ENCODE results near the gene HLA-DPB1. TPM values are rescaled to one million over a fixed set of nuclear protein-coding genes. Genes with fewer than 3 reads are reported as not detected.
"Not testable (repeated sequence)": the region's sequence is repeated elsewhere in the genome, so short reads cannot be mapped to it uniquely, and the experiment has no call there.

HLA-DPB1 gene
- total RNA-seq, 1 donor from 2014 or later, result 34.1 TPM

DNA sequence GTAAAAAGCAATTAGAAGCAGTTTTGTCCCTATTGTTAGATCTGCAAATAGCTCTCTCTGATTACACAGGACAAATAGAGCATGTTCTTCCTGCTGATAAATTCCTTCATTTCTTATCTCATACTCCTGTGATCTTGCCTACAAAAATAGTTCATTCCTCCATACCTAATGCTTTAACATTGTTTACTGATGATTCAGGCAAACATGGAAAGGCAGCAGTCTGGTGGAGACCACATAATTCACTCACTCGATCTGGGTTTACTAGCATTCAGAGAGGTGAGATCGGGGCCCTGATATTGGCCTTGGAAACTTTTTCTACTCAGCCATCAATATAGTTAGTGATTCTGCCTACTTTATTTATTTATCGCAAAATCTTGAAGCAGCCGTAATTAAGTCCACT is 22.6 kb upstream of the HLA-DPB1 start:
- Histone ChIP-seq H3K36me3 (no peaks in the 10 kb centered on the region), H3K4me3 (no peak overlapping the region), H3K27me3 (ENCODE audit: low read depth) (peaks cover 6% of the 10 kb centered on the region), H3K4me1 (peaks cover 4% of the 10 kb centered on the region), H3K9me3 (replicated peaks) (no peaks in the 10 kb centered on the region), H3K27ac (replicated peaks) (no peak overlapping the region)
- TF ChIP-seq CTCF (IDR thresholded peaks at IDR 0.05; ENCODE audit: borderline replicate concordance), result no peak
- no peak for DNase-seq
- intact Hi-C loops (cut with micrococcal nuclease), result no loop called here

DNA sequence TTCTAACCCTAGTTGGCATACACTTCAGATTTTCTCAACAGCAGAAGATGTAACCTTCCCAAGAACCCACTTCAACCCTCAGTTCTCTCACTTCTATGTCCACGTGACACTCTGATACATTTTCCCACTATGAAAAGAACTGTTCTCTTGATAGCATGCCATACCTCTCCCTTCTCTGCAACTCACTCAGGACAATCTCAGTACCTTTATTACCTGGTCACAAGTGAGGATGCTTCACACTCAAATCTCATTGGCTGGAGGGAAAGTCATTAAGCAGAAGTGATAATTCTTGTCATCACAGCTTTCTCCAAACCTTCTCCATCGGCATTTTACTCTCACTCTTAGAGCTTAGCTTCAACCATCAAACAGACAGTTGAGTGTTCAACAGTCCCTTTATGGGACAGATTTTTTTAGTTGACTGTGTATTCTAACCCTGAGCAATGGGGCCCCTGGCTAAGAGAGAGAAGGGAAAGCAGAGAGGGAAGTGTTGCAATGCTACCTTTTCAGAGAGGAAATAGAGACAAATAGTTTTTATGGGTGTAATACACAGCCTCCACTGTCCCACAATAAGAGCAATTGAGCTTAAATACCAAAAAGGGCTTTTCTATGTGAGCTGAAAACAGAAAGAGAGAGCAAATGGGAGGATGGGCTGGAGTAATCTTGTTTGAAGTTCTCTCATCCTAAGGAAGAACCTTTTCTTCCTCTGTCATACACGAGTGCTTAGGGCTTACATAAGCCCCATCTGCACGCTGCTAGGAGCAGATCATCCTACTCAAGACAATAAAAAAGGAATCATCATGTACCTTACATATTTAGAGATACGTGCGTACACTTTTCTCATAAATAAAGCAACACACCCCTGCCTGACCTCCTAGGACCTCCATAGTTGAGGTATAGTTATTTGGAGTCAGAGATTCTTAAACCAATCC is 18.3 kb upstream of the HLA-DPB1 start:
- Histone ChIP-seq H3K4me3 (no peak overlapping the region), H3K4me1 (peaks cover 4% of the 10 kb centered on the region), H3K36me3 (no peaks in the 10 kb centered on the region), H3K27me3 (ENCODE audit: low read depth) (no peaks in the 10 kb centered on the region), H3K9me3 (replicated peaks) (no peaks in the 10 kb centered on the region), H3K27ac (replicated peaks) (no peak overlapping the region)
- TF ChIP-seq CTCF (IDR thresholded peaks at IDR 0.05; ENCODE audit: borderline replicate concordance), result no peak
- no peak for DNase-seq
- intact Hi-C loops (cut with micrococcal nuclease), result no loop called here

- Histone ChIP-seq H3K4me3 (no peak overlapping the region), H3K27me3 (ENCODE audit: low read depth) (no peaks in the 10 kb centered on the region), H3K36me3 (peaks cover 5% of the 10 kb centered on the region), H3K9me3 (replicated peaks) (peaks cover 5% of the 10 kb centered on the region), H3K4me1 (no peaks in the 10 kb centered on the region), H3K27ac (replicated peaks) (no peak overlapping the region)
- no peak for DNase-seq
- TF ChIP-seq CTCF (IDR thresholded peaks at IDR 0.05; ENCODE audit: borderline replicate concordance), result no peak
- intact Hi-C loops (cut with micrococcal nuclease), result no loop called here
Observed at GRCh38 chr6:33061987-33062386, 13.8 kb upstream of the HLA-DPB1 start.

DNA sequence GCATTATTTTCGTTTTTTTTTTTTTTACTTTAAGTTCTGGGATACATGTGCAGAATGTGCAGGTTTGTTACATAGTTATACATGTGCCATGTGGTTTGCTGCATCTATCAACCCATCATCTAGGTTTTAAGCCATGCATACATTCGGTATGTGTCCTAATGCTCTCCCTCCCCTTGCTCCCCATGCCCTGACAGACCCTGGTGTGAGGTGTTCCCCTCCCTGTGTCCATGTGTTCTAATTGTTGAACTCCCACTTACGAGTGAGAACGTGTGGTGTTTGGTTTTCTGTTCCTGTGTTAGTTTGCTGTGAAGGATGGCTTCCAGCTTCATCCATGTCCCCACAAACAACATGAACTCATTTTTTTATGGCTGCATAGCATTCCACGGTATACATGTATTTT is 12.4 kb upstream of the HLA-DPB1 start:
- intact Hi-C loops (cut with micrococcal nuclease); H3K27me3 ChIP-seq (ENCODE audit: low read depth); H3K27ac ChIP-seq (replicated peaks); H3K4me3 ChIP-seq; H3K4me1 ChIP-seq; H3K9me3 ChIP-seq (replicated peaks); DNase-seq: not testable (repeated sequence)
- peaks cover 15% of the 10 kb centered on the region for H3K36me3 ChIP-seq

- no peak for DNase-seq
- no peak overlapping the region for H3K27ac ChIP-seq (replicated peaks)
- H3K4me3 ChIP-seq, result no peak overlapping the region
- TF ChIP-seq CTCF (IDR thresholded peaks at IDR 0.05; ENCODE audit: borderline replicate concordance), result no peak
- no peaks in the 10 kb centered on the region for H3K27me3 ChIP-seq (ENCODE audit: low read depth)
- H3K4me1 ChIP-seq, result no peaks in the 10 kb centered on the region
- peaks cover 26% of the 10 kb centered on the region for H3K36me3 ChIP-seq
- intact Hi-C loops (cut with micrococcal nuclease), result no loop called here
- H3K9me3 ChIP-seq (replicated peaks), result peaks cover 5% of the 10 kb centered on the region
Observed at GRCh38 chr6:33064723-33065122, 11.1 kb upstream of the HLA-DPB1 start.

- H3K27ac ChIP-seq (replicated peaks), result no peak overlapping the region
- H3K36me3 ChIP-seq, result peaks cover 26% of the 10 kb centered on the region
- intact Hi-C loops (cut with micrococcal nuclease), result no loop called here
Observed at GRCh38 chr6:33065312-33065711, 10.5 kb upstream of the HLA-DPB1 start.

More at GRCh38 chr6:33065312-33065711, 10.5 kb upstream of the HLA-DPB1 start:
- DNase-seq, result no peak
- no peak for TF ChIP-seq CTCF (IDR thresholded peaks at IDR 0.05; ENCODE audit: borderline replicate concordance)
- Histone ChIP-seq H3K4me1 (no peaks in the 10 kb centered on the region), H3K9me3 (replicated peaks) (peaks cover 5% of the 10 kb centered on the region), H3K4me3 (no peak overlapping the region), H3K27me3 (ENCODE audit: low read depth) (no peaks in the 10 kb centered on the region)
